Liver (tissue), 9 donors: ENCODE data around the gene SLC25A26. TPM values are rescaled to one million over a fixed set of nuclear protein-coding genes. Genes with fewer than 3 reads are reported as not detected.

Source experiments
- DNase-seq: peaks from one replicate; pipeline ENCODE4 v3.0.0-alpha.2; 2017; ENCODE audit warnings: low spot score
- H3K27ac ChIP-seq, 2 donors: one replicate each; pipeline ENCODE4 v1.7.0; 2013; ENCODE audit warnings: inconsistent platforms in 2 of 2, low read length in 2 of 2, control low read depth in 1 of 2, low read depth in 1 of 2, mild to moderate bottlenecking in 1 of 2
- H3K27me3 ChIP-seq, 4 donors: one replicate each; pipeline versions ENCODE4 v1.6.1 to v1.7.0; 2013; ENCODE audit warnings: low read length in 3 of 4, inconsistent platforms in 1 of 4, mild to moderate bottlenecking in 1 of 4, moderate library complexity in 1 of 4; ENCODE audit not compliant: control insufficient read depth in 4 of 4, insufficient read depth in 4 of 4
- H3K36me3 ChIP-seq, 4 donors: one replicate each; pipeline versions ENCODE4 v1.6.1 to v1.7.0; 2013; ENCODE audit warnings: low read length in 3 of 4, mild to moderate bottlenecking in 3 of 4, low read depth in 1 of 4, moderate library complexity in 1 of 4; ENCODE audit not compliant: control insufficient read depth in 4 of 4, insufficient read depth in 3 of 4
- H3K4me1 ChIP-seq, 4 donors: one replicate each; pipeline versions ENCODE4 v1.6.1 to v1.7.0; 2013; ENCODE audit warnings: low read length in 3 of 4, mild to moderate bottlenecking in 3 of 4, moderate library complexity in 1 of 4; ENCODE audit not compliant: control insufficient read depth in 4 of 4, insufficient read depth in 4 of 4
- H3K4me3 ChIP-seq, 3 donors: one replicate each; pipeline versions ENCODE4 v1.6.1 to v1.7.0; 2013; ENCODE audit warnings: low read length in 3 of 3, control low read depth in 1 of 3, low read depth in 1 of 3, mild to moderate bottlenecking in 1 of 3
- H3K9ac ChIP-seq, 2 donors: one replicate each; pipeline ENCODE4 v1.7.0; 2013; ENCODE audit warnings: low read length in 2 of 2, mild to moderate bottlenecking in 2 of 2, moderate library complexity in 2 of 2, control low read depth in 1 of 2, low read depth in 1 of 2
- H3K9me3 ChIP-seq, 4 donors: one replicate each; pipeline versions ENCODE4 v1.6.1 to v1.7.0; 2013; ENCODE audit warnings: low read length in 3 of 4; ENCODE audit not compliant: control insufficient read depth in 4 of 4
- ATF3 ChIP-seq: IDR thresholded peaks from 2 replicates; pipeline ENCODE4 v1.6.1; 2016; ENCODE audit warnings: antibody characterized with exemption
- CTCF ChIP-seq: fragments of 150-350 bp; IDR thresholded peaks from 2 replicates; pipeline ENCODE4 v1.5.1; 2017; ENCODE audit warnings: improper control_type of control experiment, low read depth, low read length; ENCODE audit not compliant: missing input control
- EGR1 ChIP-seq, 2 donors: IDR thresholded peaks; 2 replicates each; pipeline ENCODE4 v1.6.1; 2016 to 2018; ENCODE audit warnings: antibody characterized with exemption in 2 of 2, low read depth in 2 of 2
- FOXA1 ChIP-seq: IDR thresholded peaks from 2 replicates; pipeline ENCODE4 v1.6.1; 2016; ENCODE audit warnings: antibody characterized with exemption
- FOXA2 ChIP-seq: IDR thresholded peaks from 2 replicates; pipeline ENCODE4 v1.6.1; 2016; ENCODE audit warnings: antibody characterized with exemption
- GABPA ChIP-seq, 2 donors: IDR thresholded peaks in 1 of 2; conservative IDR thresholded peaks in 1 of 2; 2 replicates each; pipeline ENCODE4 v1.6.1; 2016; ENCODE audit warnings: antibody characterized with exemption in 2 of 2, mild to moderate bottlenecking in 1 of 2, moderate library complexity in 1 of 2
- HNF4A ChIP-seq, 2 donors: conservative IDR thresholded peaks; 2 replicates each; pipeline ENCODE4 v1.6.1; 2016; ENCODE audit warnings: antibody characterized with exemption in 2 of 2, mild to moderate bottlenecking in 2 of 2
- HNF4G ChIP-seq: IDR thresholded peaks from 2 replicates; pipeline ENCODE4 v1.6.1; 2016; ENCODE audit warnings: antibody characterized with exemption
- JUND ChIP-seq, 2 donors: IDR thresholded peaks; 2 replicates each; pipeline ENCODE4 v1.6.1; 2016; ENCODE audit warnings: antibody characterized with exemption in 2 of 2
- MAX ChIP-seq: IDR thresholded peaks from 2 replicates; pipeline ENCODE4 v1.6.1; 2016; ENCODE audit warnings: antibody characterized with exemption
- NR2F2 ChIP-seq: IDR thresholded peaks from 2 replicates; pipeline ENCODE4 v1.6.1; 2016; ENCODE audit warnings: antibody characterized with exemption
- RAD21 ChIP-seq, 2 donors: IDR thresholded peaks; 2 replicates each; pipeline ENCODE4 v1.6.1; 2016; ENCODE audit warnings: antibody characterized with exemption in 2 of 2, mild to moderate bottlenecking in 2 of 2
- REST ChIP-seq: IDR thresholded peaks from 2 replicates; pipeline ENCODE4 v1.6.1; 2016; ENCODE audit warnings: antibody characterized with exemption, mild to moderate bottlenecking
- RXRA ChIP-seq, 2 donors: IDR thresholded peaks; 2 replicates each; pipeline ENCODE4 v1.6.1; 2017 to 2018; ENCODE audit warnings: antibody characterized with exemption in 2 of 2, mild to moderate bottlenecking in 1 of 2
- SP1 ChIP-seq: IDR thresholded peaks from 2 replicates; pipeline ENCODE4 v1.6.1; 2018; ENCODE audit warnings: antibody characterized with exemption, mild to moderate bottlenecking
- TAF1 ChIP-seq: conservative IDR thresholded peaks from 2 replicates; pipeline ENCODE4 v1.6.1; 2016; ENCODE audit warnings: antibody characterized with exemption, mild to moderate bottlenecking
- YY1 ChIP-seq: IDR thresholded peaks from 2 replicates; pipeline ENCODE4 v1.6.1; 2016; ENCODE audit warnings: antibody characterized with exemption, mild to moderate bottlenecking
- WGBS: extraction: QIAGEN DNeasy Blood & Tissue Kit; methylation state at CpG from one replicate; pipeline ENCODE4 v1.1.7; 2013; 5-methylcytosine and 5-hydroxymethylcytosine counted together
- polyA plus RNA-seq, 2 donors: library from polyadenylated mRNA; stranded (reverse) in 1 of 2; unstranded in 1 of 2; fragments of 200-250 nt in 1 of 2; fragments of >200 nt in 1 of 2; fragmentation: Nextera tagmentation in 1 of 2; extraction: Ambion mirVana in 1 of 2; gene quantifications; one replicate each; pipeline versions ENCODE4 v1.2.1 to v1.2.3, GENCODE V29; 2013 to 2015
- total RNA-seq, 2 donors: library from RNA; depleted of rRNA; stranded (reverse); fragments of >200 nt; gene quantifications; one replicate each; pipeline ENCODE4 v1.2.3, GENCODE V29; 2014
- TF ChIP-seq, protein P1 (sequence below): IDR thresholded peaks from 2 replicates; pipeline ENCODE4 v1.6.1; 2016; ENCODE audit warnings: antibody characterized with exemption
- donor health status: healthy.
- donor health status: healthy.
- donor health status: healthy.
- donor health status: healthy.
- donor health status: healthy.

The SLC25A26 gene
- total and polyA plus RNA-seq, 4 donors, result 9.9 to 21.6 (median 12.8) TPM

DNA sequence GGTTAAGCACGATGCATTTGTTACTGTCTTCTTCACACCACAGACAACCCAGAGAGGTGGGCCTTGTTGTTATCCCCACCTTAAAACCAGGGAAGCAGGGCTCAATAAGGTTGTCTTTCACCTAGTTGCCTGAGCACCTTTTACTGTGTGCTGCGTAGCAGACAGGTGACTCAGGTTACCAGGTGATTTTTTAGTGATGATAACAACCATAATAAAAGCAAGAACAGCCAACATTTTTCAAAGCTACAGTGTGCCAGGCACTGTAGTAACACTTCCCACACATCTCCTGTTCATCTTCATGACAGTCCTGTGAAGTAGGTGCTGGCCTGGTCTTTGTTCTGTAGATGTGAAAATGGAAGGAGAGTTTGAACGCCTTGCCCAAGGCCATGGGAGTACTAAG lies 132.2 kb downstream of the SLC25A26 start:
- 94% methylated on average over 3 of the region's 3 CpGs for WGBS
- Histone ChIP-seq H3K36me3 (peaks cover 0 to under 1% (median 0%) of the 10 kb centered on the region in 4 donors), H3K9ac (no peak overlapping the region), H3K27ac (no peak overlapping the region), H3K4me1 (no peaks in the 10 kb centered on the region), H3K27me3 (no peaks in the 10 kb centered on the region), H3K9me3 (no peaks in the 10 kb centered on the region), H3K4me3 (no peak overlapping the region)
- no peak for DNase-seq
- no peak for TF ChIP-seq HNF4A (conservative IDR thresholded peaks at IDR 0.05)

DNA sequence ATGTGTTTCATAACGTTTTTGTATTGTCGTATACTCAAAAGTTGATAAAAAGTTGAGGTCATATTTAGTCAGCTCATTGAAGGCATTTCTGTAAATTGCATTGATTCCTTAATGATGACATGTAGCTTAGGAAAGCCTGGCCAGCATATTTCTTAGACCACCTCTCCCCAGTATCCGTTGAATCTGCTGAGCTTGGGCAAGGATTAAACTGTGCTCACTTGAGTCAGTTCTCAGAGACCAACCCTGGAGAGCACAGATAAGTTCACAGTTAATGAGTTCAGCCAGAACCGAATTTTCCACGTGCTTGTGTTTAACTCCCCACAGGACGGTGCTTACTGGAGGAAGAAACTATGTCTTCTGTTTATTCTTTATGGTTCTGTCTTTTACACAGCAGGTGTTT lies 132.7 kb downstream of the SLC25A26 start:
- Histone ChIP-seq H3K4me1 (no peaks in the 10 kb centered on the region), H3K27me3 (no peaks in the 10 kb centered on the region), H3K9me3 (no peaks in the 10 kb centered on the region), H3K36me3 (no peaks in the 10 kb centered on the region), H3K27ac (no peak overlapping the region), H3K4me3 (no peak overlapping the region), H3K9ac (no peak overlapping the region)
- TF ChIP-seq EGR1 (IDR thresholded peaks at IDR 0.05; ENCODE audit: low read depth in 2 of 2) (no peak), REST (no peak), CTCF (no peak), FOXA1 (no peak), FOXA2 (no peak), ATF3 (no peak), JUND (IDR thresholded peaks at IDR 0.05) (no peak), RXRA (IDR thresholded peaks at IDR 0.05) (no peak), GABPA (IDR thresholded peaks at IDR 0.05 in 1 of 2, conservative IDR thresholded peaks at IDR 0.05 in 1 of 2) (no peak), RAD21 (IDR thresholded peaks at IDR 0.05) (no peak), HNF4A (conservative IDR thresholded peaks at IDR 0.05) (no peak), MAX (no peak), SP1 (no peak), YY1 (no peak), TAF1 (no peak), HNF4G (no peak), NR2F2 (no peak)
- TF ChIP-seq, protein P1, sequence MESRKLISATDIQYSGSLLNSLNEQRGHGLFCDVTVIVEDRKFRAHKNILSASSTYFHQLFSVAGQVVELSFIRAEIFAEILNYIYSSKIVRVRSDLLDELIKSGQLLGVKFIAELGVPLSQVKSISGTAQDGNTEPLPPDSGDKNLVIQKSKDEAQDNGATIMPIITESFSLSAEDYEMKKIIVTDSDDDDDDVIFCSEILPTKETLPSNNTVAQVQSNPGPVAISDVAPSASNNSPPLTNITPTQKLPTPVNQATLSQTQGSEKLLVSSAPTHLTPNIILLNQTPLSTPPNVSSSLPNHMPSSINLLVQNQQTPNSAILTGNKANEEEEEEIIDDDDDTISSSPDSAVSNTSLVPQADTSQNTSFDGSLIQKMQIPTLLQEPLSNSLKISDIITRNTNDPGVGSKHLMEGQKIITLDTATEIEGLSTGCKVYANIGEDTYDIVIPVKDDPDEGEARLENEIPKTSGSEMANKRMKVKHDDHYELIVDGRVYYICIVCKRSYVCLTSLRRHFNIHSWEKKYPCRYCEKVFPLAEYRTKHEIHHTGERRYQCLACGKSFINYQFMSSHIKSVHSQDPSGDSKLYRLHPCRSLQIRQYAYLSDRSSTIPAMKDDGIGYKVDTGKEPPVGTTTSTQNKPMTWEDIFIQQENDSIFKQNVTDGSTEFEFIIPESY, result no peak
- WGBS, result 78% methylated on average over 6 of the region's 6 CpGs
- no peak for DNase-seq
